Vagina (tissue), 2 donors: ENCODE measurements around the gene PLCG1.

Experiments
- POLR2AphosphoS5 ChIP-seq, 2 donors: sonication (generic); formaldehyde crosslinking; IDR thresholded peaks; one replicate each; pipeline ENCODE4 v1.9.0; 2017; ENCODE audit warnings: antibody characterized with exemption in 2 of 2, mild to moderate bottlenecking in 2 of 2, low read depth in 1 of 2; ENCODE audit not compliant: insufficient read depth in 1 of 2
- TF ChIP-seq, protein P1 (sequence below), 3 experiments: fragments of 450-650 bp in 2 of 3; fragments of 200-600 bp in 1 of 3; sonication (generic) in 1 of 3; IDR thresholded peaks; one replicate each; pipeline ENCODE4 v1.5.1; 2017 to 2019; ENCODE audit warnings: antibody characterized with exemption in 3 of 3, mild to moderate bottlenecking in 2 of 3, moderate library complexity in 2 of 3

DNA sequence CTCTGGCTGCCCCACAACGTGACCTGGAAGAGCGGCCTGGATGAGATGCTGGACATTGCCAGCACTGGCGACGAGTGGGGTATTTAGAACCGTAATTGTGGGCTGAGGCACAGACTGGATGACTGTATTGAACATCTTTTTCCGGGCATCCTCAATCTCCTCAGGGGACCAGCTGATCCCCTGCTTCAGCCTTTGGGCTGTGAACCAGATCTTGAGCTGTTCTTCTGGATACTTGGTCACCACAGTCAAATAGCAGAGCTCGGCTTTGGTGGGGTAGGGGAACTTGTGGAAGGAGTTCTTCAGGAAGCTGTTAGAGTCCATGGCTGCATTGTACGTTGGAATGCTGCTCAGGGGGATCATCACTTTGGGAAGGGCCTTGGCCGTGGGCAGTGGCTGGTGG lies 66.3 kb downstream of the PLCG1 start:
- TF ChIP-seq POLR2AphosphoS5 (IDR thresholded peaks at IDR 0.05; ENCODE audit: insufficient read depth in 1 of 2, low read depth in 1 of 2): no peak
- TF ChIP-seq, protein P1, sequence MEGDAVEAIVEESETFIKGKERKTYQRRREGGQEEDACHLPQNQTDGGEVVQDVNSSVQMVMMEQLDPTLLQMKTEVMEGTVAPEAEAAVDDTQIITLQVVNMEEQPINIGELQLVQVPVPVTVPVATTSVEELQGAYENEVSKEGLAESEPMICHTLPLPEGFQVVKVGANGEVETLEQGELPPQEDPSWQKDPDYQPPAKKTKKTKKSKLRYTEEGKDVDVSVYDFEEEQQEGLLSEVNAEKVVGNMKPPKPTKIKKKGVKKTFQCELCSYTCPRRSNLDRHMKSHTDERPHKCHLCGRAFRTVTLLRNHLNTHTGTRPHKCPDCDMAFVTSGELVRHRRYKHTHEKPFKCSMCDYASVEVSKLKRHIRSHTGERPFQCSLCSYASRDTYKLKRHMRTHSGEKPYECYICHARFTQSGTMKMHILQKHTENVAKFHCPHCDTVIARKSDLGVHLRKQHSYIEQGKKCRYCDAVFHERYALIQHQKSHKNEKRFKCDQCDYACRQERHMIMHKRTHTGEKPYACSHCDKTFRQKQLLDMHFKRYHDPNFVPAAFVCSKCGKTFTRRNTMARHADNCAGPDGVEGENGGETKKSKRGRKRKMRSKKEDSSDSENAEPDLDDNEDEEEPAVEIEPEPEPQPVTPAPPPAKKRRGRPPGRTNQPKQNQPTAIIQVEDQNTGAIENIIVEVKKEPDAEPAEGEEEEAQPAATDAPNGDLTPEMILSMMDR (IDR thresholded peaks at IDR 0.05): no peak
